Skin epidermis (tissue), 12 donors: ENCODE results near the gene ZBTB20.
A peak's percentile ranks its signal among the peaks of the same experiment; 100 is the strongest.

Experiments
- H3K27ac ChIP-seq, 21 experiments: fragments of 200-600 bp; sonication (generic) in 11 of 21; one replicate each; pipeline ENCODE4 v1.5.0; 2020; ENCODE audit warnings: mild to moderate bottlenecking in 3 of 21, inconsistent platforms in 2 of 21, moderate library complexity in 2 of 21
- H3K4me3 ChIP-seq, 7 experiments: fragments of 200-600 bp; sonication (generic) in 2 of 7; one replicate each; pipeline ENCODE4 v1.5.0; 2020; ENCODE audit warnings: inconsistent platforms in 2 of 7, mild to moderate bottlenecking in 2 of 7, moderate library complexity in 1 of 7

Gene ZBTB20

DNA sequence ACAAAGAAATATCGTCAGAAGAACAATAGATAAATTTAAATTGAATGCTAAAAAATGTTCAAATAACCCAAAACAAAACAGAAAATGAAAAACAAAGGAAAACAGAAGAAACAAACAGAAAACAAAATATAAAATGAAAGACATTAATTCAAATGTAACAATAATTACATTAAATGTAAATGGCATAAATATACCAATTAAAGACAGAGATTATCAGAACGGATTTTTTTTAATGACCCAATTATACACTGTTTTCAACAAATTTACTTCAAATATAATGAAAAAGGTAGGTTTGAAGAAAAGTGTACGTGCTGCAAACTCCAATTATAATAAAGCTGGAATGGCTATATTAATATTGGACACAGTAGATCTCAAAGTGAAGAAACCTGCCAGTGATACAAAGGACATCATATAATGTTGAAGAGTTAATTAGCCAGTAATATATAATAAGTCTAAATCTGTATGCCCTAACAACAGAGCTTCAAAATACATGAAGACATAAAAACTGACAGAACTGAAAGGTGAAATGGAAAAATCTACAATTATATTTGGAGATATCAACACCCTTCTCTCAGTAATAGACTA, 193.8 kb downstream of the ZBTB20 start:
- no peak overlapping the region for H3K4me3 ChIP-seq
- H3K27ac ChIP-seq, result no peak overlapping the region

DNA sequence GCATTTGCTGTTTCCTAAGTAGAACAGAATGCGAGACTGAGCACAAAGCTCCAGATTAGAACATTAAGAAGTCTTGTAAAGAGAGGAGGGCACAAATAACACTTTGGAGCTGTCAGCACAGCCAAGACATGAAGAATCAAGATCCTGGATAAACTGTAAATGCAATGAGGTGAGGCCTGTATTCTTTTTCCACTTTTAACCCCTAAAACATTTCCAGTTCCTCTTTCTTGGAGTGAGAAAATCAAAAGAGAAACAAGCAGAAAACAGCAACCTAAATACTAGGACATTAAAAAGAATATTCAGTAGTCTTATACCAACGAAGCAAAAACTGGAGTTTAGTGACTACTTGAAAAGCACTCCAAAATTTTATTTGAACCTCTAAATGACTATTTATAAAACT, 204.3 kb downstream of the ZBTB20 start:
- Histone ChIP-seq H3K27ac (no peak overlapping the region), H3K4me3 (no peak overlapping the region)

DNA sequence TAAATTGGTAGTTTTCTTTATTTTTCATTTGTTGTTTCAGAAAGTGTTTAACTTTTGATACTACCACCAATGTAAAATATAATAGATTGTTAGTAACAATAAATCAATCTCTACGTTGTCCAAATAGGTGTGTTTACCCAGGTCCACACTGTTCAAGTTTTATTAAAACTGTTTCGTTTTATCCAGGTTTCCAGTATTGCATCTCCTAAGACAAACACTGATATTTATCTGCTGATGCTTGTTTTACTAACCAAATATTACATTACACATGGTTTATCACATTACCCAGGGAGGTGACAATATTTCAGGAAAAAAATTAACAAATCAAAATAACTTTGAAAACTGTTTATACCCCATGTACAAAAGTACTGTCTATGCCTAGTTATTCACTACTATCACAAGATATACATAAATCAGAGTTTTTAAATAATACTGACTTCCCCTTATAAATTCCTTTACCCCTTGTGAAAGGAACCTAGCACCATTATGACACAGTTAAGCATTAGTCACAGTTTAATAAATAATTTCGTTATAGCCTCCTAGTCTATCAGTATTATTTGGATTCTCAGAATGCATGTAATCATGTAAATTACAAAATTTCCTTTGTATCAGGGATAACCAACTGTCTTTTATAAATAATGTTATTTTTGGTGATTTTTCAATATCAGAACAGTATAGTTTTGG, 205.3 kb downstream of the ZBTB20 start:
- no peak overlapping the region for H3K4me3 ChIP-seq
- H3K27ac ChIP-seq, result no peak overlapping the region

DNA sequence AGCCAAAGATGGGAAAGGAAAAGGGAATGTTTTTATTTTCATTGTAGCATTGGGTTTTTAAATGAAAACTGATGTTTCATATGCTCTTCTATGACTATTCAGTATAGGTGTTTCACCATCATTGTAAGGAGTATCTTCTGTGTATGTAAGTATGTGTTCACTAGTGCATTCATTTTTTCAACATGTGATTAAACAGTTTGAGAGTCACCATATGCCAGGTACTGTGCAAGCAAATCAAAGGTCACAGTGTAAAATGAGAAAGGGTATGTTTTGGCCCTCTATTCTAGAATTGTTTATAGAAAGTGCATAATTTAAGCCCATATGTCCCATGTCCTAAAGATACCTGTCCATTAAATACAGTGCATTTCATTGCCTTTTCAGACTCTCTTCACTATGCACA, 207.2 kb downstream of the ZBTB20 start:
- no peak overlapping the region for H3K27ac ChIP-seq
- H3K4me3 ChIP-seq, result no peak overlapping the region

DNA sequence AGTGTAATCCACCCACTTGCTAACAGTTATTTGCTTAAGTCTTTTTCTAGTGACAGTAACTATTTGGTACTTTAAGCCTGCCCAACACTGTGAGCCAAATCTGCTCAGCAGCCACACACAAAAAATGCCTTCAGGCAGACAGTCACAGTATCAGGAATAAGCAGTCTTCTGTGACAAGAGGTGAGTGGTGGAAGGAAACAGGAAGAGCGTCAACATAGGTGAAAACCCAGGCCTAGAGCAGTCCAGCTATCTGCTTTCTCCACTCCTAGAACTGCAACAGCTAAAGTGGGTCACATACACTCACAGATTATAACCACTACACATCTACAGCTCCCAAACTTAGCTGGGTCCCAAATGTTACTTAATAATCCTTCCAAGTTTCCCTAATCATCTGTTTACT, 213.7 kb downstream of the ZBTB20 start:
- H3K27ac ChIP-seq, result no peak overlapping the region
- H3K4me3 ChIP-seq, result no peak overlapping the region

DNA sequence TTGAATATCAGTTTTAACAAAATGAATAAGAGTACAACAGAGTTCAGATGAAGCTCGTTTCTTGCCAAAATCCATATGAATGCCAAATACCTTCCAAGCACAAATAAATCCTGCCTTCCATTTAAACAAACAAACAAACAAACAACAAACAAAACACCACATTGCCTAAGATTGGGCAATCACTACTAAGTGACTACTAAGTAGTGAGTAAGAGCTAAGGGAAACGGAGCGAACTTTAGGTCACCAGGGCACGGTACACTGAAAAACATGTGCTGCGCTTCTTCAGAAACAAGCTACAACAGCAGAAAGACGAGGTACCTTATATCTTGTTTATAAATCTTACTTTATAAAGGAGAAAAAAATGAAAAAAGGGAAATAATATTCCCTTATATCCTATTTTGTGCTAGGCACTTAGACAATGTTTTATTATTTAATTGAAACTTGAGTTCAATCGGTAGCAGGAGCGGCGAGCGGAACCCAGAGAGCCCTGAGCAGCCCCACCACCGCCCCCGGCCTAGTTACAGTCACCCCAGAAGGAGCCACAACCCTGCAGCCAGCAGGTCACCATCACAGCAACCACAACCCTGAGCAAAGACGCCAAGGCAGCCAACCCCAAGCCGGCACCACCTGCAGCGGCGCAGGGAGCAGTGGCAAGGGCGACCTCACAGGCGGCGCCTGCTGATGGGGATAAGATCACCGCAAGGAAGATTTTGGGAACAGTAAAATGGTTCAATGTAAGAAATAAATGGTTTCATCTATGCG, 216.9 kb downstream of the ZBTB20 start:
- Histone ChIP-seq H3K4me3 (no peak overlapping the region), H3K27ac (no peak overlapping the region)

DNA sequence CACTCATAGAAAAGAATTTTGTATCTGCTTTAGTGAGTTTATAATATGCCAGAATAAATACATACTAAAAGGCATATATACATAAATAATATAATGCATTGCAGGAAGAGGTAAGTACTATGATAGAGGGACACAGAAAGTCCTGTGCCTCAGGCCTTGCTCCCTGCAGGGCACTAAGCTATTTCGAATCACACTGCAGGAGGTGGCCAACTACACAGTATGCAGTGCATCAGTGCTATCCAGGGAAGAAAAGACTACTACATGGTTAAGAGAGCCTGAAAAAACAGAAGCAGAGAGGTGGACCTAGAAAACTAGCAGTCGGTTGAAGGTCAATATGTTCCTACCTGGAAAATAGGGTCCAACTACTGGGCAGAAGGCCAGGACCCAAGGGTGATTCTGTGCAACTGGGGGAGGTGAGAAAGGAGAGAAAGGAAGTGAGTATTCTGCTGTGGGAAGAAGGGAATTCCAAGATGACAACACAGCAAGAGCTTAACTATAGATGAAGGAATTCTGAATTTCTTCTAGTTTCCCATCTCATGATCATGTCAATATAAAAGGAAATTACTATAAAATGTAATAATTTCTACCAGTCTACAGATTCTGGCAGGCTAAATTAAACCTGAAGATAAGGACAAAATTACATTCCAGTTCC, 218.0 kb downstream of the ZBTB20 start:
- Histone ChIP-seq H3K27ac (no peak overlapping the region), H3K4me3 (no peak overlapping the region)

DNA sequence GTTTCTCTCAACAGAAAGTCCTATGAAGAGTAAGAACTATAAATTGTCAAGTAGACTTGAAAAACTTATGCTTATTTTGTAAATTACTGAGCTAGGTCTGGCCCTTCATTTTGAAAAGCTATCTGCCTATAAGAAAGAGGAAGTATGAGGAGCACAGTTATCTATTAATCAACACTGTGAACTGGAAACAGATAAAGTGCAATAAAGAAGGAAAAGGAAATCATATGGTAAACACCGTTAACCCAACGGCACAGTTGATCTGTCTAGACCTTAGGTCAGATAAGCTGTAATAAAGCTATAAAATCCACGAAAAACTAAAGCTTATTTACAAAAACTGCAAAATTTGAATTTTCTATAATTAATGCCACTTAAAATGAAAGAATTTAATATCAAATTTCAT, 242.5 kb downstream of the ZBTB20 start:
- Histone ChIP-seq H3K27ac (no peak overlapping the region), H3K4me3 (no peak overlapping the region)

DNA sequence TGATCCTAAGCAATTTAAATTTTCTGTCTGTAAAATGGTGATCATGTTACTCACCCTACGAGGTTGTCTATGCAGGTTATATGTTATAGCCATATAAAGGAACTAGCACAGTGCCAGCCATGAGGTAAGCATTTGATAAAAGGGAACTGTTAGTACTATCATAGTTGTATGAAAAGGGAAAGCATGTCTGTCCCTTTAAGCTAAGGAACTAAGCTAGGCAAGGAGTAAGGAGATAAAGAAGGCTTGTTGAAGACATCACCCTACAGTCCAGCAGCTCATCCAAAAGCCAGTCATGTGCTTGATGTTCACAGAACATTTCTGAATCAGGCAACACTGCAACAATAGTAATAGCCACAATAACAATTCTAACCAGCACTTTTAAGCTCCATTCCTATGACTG, 243.9 kb downstream of the ZBTB20 start:
- H3K27ac ChIP-seq, result peak overlapping the region in 5 of 21 experiments; percentile 3 to 43 (median 28)
- no peak overlapping the region for H3K4me3 ChIP-seq

DNA sequence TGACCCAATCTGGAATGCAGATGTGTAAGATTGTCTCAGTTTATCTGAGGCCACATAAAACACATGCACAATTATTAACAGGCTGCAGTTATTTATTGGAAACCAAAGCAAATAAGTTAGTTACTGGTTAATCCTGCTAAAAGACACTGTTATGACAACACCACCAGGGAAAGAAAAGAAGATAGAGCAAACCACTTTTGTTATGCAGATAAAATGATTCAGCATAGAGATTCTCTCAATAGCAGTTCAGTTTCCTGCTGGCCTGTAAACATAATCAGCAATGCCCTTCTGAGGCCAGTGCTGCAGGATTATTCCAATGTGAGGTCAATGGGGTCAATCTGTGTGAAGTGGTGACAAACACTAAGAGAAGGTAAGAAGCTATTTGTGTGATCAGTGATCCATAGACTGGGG, 244.4 kb downstream of the ZBTB20 start:
- Histone ChIP-seq H3K27ac (peak overlapping the region in 4 of 21 experiments; percentile 3 to 43 (median 26)), H3K4me3 (no peak overlapping the region)

DNA sequence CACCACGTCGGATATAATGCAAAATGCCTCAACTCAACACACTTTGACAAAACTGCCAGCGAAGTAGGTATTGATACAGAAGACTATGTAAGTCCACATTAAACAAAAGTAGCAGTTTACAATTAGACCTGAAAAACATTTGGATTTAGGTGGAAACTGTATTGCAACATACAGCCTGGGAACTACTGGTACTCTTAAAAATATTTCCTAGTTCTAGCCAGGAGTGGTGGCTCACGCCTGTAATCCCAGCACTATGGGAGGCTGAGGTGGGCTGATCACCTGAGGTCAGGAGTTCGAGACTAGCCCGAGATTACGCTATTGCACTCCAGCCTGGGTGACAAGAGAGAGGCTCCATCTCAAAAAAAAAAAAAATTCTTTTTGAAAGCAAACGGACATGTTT, 246.2 kb downstream of the ZBTB20 start:
- Histone ChIP-seq H3K4me3 (no peak overlapping the region), H3K27ac (peak overlapping the region in 4 of 21 experiments; percentile 10 to 35 (median 26))

DNA sequence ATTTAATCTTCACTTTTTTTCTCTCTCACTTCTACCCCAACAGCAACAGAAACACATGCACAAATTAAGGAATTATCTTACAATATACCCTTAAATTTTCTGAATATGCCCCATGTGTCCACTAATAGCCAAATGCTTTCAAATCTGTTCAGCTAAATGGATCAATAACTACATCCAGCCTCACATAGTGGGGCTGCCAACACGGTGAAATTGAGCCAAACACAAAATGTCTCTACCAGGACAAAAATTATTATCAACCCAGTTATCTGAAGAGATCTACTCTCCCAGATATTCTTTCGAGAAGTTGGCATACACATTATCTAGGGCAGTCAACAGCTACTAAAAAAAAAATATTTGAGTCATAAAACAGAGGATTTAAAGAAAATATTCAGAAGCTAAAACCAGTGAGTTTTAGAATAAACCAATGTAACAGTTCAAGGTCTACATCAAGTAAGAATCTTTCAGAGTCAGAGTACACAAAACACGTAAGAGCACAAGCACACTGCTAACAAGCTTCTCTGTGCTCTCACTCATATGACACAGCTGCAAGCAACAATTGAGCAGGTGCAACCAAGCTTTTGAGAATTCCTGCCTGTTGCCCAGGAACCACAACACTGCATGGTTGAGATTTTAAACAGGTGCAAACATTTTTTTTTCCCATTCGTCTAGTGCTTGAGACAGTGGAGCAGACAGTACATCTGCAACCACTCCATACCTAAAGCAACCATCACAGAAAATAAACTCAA, 247.7 kb downstream of the ZBTB20 start:
- Histone ChIP-seq H3K4me3 (no peak overlapping the region), H3K27ac (peak overlapping the region in 1 of 21 experiments; percentile 30)

DNA sequence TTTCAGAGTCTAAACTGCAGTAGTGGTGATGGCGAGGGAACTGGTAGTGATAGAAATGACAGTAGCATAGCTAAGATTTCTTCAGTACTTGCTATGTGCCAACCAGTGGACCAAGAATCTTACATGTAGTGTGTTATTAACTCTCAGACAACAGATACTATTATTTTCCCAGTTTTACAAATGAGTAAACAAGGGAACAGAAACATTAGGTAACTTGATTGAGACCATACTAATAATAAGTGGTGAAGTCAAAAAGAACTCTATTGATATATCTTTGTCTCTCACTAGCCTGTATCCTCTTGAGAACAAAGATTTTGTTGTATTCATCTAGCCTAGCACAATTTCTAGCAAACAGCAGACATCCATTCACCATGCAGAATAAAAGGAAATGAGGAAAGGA, 250.1 kb downstream of the ZBTB20 start:
- Histone ChIP-seq H3K4me3 (no peak overlapping the region), H3K27ac (no peak overlapping the region)

DNA sequence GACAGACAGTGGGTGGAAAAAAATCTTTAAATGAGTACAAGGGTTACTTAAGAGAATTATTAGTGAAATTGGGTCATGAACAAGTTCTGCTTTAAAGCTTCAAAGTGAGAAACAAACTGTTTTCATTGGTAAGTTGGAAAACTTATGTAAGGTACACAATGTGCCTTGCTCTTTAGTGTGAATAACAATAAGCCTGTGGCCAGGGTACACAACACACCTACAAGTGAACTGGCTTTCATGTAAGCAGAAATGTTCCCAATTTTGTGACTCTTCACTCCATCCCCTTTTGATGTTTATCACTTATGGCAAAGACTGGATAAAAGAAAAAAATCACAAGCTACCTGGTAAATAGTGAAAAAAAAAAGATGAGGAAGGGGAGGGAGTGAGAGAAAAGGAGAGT, 253.7 kb downstream of the ZBTB20 start:
- H3K27ac ChIP-seq, result no peak overlapping the region
- no peak overlapping the region for H3K4me3 ChIP-seq

DNA sequence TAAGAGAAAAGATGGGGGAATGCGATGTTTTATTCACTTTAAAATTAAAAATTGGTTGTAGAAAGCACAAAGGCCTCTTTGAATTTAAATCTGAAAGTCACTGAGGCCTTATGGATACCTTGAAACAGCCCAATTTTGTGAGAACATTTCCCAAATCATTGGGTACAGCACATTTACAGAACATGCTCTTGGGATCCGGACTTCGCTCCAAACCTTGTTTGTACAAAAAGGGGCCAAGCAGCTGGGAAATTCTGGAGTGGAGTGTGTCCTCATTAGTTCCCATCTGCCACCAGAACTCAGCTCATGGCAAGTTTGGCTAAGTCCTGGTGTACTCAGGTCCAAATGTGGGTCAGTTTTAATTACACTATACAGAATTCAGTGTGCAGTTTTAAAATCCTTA, 254.2 kb downstream of the ZBTB20 start:
- H3K4me3 ChIP-seq, result no peak overlapping the region
- no peak overlapping the region for H3K27ac ChIP-seq

DNA sequence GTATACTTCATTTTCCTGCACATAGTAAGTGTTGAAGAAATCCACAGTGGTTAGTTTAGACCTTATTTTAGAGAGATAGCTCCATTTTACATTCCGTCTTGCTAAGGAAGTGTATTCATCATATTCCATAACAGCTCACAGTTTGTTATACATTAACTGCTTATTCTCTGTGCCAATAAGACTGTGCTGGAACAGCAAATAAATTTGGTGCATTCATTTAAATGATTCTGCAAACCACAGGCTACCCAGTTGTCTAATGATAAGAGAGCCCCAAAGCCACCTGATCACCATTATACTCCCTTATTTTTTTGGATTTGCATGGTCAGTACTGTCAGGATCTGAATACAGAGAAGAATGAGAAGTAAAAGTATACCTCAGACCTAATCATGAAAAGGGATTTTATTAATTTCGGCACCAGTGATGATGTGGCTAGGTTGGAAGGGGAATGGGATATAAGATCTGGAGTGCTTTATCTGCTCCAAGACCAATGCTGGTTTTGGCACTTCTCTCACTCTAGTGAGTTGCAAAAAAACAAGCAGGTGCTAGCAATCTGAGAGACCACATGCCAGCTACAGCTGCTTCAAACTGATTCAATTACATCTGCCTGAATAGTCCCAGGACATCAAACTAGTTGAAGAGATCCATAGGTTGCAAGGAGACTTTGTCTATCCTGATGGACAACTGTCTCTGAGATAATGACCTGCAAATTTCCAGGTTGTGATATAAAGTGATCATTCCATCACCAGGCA, 254.8 kb downstream of the ZBTB20 start:
- Histone ChIP-seq H3K27ac (no peak overlapping the region), H3K4me3 (no peak overlapping the region)

DNA sequence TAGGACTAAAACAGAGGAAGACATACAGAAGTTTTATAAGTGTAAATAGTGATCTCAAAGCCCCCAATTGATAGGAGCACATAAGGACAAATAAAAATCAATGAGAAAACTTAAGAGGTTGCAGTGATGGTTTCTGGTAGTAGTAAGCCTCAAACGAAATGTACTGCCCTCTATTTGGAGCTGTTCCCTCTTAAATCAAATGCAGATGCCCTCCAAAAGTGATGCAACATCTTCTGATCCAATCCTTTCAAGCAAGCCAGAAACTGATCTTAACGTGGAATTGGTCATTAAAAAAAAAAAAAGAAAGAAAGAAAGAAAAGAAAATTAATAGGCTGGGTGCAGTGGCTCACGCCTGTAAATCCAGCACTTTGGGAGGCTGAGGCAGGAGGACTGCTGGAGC, 259.3 kb downstream of the ZBTB20 start:
- Histone ChIP-seq H3K27ac (no peak overlapping the region), H3K4me3 (no peak overlapping the region)

DNA sequence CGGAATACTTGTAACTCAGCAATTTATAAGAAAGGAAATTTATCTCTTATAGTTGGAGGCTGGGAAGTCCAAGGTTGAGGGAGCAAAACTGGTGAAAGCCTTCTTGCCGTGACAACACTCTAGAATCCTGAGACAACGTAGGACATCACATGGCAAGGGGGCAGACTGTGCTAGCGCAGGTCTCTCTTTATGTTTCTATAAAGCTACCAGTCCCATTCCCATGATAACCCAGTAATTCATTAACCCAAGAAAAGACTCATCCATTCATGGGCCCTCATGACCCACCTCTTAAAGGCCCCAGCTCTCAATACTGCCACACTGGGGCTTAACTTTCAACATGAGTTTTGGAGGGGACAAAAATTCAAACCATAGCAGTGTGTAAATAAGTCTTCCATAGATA, 260.2 kb downstream of the ZBTB20 start:
- Histone ChIP-seq H3K27ac (no peak overlapping the region), H3K4me3 (no peak overlapping the region)

DNA sequence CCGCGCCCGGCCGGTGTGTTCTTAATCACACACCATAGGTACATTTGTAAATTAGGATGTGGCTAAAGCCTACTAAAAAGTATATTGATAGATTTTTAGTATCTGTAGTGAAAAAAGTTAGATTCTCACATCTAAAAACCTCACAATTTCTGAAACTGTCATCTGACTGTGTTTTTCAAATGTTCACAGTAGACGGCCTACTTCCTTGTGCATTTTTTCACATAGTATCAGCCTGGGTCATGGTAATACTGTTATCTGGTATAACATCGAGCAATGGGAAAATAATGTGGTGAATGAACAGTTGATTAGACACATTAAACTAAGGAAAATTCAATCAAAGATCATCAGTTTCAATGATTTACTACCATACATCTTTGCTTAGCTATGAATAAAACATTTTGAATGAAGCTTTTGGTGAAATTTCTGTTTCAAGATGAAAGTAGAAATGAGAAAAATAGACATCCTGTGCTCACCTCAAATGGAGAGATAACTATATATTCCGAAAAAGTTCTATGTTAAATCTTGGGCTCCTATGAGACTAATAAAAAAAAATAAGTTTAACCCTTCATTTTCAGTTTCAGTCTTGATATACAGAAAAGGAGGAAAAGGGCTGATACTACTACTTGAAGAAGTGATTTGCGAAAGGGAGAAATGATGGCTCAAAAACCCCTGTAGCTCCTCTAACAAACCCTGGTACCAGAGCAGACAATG, 262.7 kb downstream of the ZBTB20 start:
- H3K27ac ChIP-seq, result no peak overlapping the region
- H3K4me3 ChIP-seq, result no peak overlapping the region
